ENCODE data around the gene PCDHGB5.
"Not testable (repeated sequence)": the region's sequence is repeated elsewhere in the genome, so short reads cannot be mapped to it uniquely, and the experiment has no call there.

Gene PCDHGB5

DNA sequence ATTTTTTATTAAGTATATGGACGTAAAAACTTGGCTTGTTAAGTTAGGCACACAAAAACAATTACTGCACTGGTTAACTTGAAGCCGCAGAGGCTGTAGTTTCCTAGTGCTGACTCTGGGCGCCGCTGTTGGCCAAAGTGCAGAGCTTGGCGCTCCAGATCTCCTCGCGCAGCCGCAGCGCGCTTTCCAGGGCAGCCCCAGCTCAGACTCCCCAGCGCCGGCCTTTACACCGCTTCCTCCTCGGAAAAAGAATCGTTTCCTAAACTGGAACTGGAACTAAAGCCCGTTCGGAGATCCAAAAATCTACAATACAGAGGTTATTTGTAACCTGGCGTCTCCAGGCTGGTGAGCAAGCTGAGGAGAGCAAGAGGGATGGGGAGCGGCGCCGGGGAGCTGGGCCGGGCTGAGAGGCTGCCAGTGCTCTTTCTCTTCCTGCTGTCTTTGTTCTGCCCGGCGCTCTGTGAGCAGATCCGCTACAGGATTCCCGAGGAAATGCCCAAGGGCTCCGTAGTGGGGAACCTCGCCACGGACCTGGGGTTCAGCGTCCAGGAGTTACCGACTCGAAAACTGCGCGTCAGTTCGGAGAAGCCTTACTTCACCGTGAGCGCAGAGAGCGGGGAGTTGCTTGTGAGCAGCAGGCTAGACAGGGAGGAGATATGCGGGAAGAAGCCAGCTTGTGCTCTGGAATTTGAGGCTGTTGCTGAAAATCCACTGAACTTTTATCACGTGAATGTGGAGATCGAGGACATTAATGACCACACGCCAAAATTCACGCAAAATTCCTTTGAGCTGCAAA is at the start of gene PCDHGB5:
Gene PCDHGB5 (plus strand): TSS at position 192 of the 796 bp plus-strand sequence. CDS start 181 bp downstream, at position 373.
- DNase-seq (ENCODE audit: low read depth), result not testable (repeated sequence)

DNA sequence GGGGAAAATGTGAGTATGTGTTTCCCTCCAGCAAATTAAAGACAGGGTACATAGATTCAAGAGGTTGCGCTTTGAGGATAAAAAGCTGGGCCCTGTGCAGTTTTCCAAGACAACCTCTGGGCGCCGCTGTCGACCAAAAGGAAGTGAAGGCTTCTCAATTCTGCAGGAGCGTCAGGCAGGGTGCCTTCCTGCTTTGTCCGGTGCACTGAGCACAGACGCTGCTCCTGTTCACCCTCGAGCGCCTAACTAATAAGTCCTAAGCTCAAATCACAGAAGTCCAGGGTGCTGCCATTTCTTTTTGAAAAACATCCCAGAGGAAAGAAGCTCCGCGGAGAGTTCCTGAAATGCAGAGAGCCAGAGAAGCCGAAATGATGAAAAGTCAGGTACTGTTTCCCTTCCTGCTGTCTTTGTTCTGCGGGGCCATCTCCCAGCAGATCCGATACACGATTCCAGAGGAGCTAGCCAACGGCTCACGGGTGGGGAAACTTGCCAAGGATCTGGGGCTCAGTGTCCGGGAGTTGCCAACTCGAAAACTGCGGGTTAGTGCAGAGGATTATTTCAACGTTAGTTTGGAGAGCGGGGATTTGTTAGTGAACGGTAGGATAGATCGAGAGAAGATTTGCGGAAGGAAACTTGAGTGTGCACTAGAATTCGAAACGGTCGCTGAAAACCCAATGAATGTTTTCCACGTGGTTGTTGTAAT is 47.7 kb upstream of the PCDHGB5 start, which contains the start of gene PCDHGB1:
Gene PCDHGB1 (plus strand): TSS at position 183 of the 703 bp plus-strand sequence. CDS start 162 bp downstream, at position 345.
- no peak for DNase-seq (ENCODE audit: low read depth)

DNA sequence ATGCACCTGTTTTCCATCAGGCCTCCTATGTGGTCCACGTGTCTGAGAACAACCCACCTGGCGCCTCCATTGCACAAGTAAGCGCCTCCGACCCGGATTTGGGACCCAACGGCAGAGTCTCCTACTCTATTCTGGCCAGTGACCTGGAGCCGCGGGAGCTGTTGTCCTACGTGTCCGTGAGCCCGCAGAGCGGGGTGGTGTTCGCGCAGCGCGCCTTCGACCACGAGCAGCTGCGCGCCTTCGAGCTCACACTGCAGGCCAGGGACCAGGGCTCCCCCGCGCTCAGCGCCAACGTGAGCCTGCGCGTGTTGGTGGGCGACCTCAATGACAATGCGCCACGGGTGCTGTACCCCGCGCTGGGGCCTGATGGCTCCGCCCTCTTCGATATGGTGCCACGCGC is 46.2 kb upstream of the PCDHGB5 start:
- DNase-seq (ENCODE audit: low read depth), result no peak

DNA sequence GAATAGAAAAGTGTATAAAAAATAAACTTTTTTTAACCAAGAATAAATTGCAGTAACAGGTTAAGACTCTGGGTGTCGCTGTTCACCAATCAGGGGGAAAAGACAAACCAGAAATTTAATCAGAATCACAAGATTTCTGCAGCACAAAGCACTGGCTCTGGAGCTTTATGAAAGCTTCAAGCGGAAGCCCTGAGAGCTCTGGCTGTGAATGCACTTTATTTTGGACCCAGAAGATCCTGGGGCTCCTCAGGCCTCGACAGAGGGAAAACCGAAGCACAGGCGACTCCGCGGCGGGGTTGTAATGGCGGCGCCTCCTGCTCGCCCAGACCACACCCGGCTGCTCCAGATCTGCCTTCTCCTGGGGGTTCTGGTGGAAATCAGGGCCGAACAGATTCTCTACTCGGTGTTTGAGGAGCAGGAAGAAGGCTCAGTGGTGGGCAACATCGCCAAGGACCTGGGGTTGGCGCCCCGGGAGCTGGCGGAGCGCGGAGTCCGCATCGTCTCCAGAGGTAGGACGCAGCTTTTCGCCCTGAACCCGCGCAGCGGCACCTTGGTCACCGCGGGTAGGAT is 42.8 kb upstream of the PCDHGB5 start, which contains the start of gene PCDHGA4:
Gene PCDHGA4 (plus strand): TSS at position 122 of the 570 bp plus-strand sequence. CDS start 87 bp downstream, at position 209.
- DNase-seq (ENCODE audit: low read depth), result no peak

DNA sequence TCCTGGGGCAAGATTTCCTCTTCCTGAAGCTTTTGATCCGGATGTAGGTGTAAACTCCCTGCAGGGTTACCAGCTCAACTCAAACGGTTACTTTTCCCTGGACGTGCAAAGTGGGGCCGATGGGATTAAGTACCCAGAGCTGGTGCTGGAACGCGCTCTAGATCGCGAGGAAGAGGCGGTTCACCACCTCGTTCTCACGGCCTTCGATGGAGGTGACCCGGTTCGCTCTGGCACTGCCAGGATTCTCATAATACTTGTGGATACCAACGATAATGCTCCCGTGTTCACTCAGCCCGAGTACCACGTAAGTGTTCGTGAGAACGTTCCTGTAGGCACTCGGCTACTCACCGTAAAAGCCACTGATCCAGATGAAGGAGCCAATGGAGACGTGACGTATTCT is 42.1 kb upstream of the PCDHGB5 start:
- DNase-seq (ENCODE audit: low read depth), result no peak

DNA sequence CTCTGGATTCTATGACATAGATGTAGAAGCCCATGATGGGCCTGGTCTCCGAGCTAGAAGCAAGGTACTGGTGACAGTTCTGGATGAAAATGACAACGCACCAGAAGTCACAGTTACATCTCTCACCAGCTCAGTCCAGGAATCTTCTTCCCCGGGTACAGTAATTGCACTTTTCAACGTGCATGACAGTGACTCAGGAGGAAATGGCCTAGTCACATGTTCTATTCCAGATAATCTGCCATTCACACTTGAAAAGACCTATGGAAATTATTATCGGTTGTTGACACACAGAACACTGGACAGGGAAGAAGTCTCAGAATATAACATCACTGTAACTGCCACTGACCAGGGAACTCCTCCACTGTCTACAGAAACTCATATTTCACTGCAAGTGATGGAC is 41.6 kb upstream of the PCDHGB5 start:
- DNase-seq (ENCODE audit: low read depth), result no peak

DNA sequence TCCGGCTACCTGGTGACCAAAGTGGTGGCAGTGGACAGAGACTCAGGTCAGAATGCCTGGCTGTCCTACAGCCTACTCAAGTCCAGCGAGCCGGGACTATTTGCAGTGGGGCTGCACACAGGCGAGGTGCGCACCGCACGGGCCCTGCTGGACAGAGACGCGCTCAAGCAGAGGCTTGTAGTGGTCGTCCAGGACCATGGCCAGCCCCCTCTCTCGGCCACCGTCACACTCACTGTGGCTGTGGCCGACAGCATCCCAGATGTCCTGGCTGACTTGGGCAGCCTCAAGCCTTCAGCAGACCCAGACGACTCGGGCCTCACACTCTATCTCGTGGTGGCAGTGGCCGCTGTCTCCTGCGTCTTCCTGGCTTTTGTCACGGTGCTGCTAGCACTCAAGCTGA is 40.8 kb upstream of the PCDHGB5 start:
- DNase-seq (ENCODE audit: low read depth), result no peak

DNA sequence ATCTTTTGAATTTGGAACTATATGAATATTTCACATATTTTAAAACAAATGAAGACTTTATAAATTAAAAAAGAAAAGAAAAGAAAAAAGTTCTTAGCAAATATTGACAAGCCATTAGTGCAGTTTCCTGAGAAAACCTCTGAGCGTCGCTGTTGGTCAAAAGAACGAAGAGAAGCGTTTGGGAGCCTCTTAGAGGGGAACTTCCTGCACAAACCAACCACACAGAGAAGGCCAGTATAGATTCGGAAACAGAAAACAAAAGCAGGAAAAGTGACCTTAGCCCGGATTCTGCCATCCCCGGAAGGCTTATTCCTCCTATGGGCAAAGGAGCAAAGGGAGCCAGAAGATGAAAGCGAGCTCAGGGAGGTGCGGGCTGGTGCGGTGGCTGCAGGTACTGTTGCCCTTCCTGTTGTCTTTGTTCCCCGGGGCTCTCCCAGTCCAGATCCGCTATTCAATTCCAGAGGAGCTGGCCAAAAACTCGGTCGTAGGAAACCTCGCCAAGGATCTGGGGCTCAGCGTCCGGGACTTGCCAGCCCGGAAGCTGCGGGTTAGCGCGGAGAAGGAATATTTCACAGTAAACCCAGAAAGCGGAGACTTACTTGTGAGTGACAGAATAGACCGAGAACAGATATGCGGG is 37.8 kb upstream of the PCDHGB5 start, which contains the start of gene PCDHGB2:
Gene PCDHGB2 (plus strand): TSS at position 205 of the 637 bp plus-strand sequence. CDS start 142 bp downstream, at position 347.
- DNase-seq (ENCODE audit: low read depth), result no peak

DNA sequence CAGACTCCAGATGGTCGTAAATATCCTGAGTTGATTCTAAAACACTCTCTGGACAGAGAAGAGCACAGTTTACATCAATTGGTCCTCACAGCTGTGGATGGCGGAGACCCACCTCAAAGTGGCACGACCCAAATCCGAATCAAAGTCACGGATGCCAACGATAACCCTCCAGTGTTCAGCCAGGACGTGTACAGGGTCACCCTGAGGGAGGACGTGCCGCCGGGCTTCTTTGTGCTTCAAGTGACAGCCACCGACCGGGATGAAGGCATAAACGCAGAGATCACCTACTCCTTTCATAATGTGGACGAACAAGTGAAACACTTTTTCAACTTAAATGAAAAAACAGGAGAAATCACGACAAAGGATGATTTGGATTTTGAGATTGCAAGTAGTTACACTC is 37.1 kb upstream of the PCDHGB5 start:
- no peak for DNase-seq (ENCODE audit: low read depth)

DNA sequence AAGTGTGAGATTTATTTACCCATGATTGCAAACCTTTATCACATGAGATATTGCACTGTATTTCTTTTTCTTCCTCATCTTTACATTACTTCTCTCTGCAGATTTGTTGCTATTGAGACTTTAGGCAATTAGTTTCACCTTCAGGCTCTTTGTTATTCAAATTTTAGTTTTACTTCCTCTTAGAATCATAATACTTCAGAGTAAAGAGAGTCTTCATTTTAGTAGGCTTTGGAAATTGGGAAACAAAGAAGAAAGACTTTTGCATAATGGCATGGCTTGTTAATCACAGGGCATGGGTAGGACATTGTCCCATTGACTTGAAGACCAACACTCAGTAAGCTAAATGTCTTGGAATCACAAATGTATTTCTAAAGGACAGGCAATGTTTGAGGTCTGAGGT is 35.0 kb upstream of the PCDHGB5 start:
- no peak for DNase-seq (ENCODE audit: low read depth)

DNA sequence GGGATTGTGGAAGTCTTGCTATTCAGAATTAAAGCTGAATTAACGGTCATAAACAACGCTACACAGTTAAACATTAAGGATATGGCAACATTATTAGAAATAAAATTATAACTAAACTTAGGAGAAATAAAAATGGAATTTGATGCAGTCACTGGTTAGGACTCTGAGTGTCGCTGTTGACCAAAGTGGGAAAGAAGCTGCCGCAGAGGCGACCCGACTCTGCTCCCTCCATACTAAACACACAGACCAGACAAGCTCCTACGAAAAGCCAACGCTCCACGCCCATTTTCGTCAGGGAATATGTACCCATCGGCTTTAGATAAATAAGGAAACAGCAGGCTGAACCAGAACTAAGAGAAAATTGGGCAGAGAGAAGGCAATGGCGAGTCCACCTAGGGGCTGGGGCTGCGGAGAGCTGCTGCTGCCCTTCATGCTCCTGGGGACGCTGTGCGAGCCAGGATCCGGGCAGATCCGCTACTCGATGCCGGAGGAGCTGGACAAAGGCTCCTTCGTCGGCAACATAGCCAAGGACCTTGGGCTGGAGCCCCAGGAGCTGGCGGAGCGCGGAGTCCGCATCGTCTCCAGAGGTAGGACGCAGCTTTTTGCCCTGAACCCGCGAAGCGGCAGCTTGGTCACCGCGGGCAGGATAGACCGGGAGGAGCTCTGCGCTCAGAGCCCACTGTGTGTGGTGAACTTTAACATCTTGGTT is 33.6 kb upstream of the PCDHGB5 start, which contains the start of gene PCDHGA5:
Gene PCDHGA5 (plus strand): TSS at position 211 of the 709 bp plus-strand sequence. CDS start 169 bp downstream, at position 380.
- no peak for DNase-seq (ENCODE audit: low read depth)

DNA sequence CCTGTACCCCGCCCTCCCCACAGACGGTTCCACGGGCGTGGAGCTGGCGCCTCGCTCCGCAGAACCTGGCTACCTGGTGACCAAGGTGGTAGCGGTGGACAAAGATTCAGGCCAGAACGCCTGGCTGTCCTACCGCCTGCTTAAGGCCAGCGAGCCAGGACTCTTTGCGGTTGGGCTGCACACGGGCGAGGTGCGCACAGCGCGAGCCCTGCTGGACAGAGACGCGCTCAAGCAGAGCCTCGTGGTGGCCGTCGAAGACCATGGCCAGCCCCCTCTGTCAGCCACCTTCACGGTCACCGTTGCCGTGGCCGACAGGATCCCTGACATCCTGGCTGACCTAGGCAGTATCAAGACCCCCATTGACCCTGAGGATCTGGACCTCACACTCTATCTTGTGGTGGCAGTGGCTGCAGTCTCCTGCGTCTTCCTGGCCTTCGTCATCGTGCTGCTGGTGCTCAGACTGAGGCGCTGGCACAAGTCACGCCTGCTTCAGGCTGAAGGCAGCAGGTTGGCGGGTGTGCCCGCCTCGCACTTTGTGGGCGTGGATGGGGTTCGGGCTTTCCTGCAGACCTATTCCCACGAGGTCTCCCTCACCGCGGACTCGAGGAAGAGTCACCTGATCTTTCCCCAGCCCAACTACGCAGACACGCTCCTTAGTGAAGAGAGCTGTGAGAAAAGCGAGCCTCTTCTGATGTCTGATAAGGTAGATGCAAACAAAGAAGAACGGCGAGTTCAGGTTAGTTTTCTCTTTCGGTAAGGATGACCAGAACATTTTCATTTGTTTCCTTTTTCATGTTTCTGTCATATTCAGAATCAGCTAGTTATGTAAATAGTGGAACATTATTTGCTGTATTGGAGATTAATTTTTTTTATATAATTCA is 31.5 kb upstream of the PCDHGB5 start:
- DNase-seq (ENCODE audit: low read depth), result no peak

DNA sequence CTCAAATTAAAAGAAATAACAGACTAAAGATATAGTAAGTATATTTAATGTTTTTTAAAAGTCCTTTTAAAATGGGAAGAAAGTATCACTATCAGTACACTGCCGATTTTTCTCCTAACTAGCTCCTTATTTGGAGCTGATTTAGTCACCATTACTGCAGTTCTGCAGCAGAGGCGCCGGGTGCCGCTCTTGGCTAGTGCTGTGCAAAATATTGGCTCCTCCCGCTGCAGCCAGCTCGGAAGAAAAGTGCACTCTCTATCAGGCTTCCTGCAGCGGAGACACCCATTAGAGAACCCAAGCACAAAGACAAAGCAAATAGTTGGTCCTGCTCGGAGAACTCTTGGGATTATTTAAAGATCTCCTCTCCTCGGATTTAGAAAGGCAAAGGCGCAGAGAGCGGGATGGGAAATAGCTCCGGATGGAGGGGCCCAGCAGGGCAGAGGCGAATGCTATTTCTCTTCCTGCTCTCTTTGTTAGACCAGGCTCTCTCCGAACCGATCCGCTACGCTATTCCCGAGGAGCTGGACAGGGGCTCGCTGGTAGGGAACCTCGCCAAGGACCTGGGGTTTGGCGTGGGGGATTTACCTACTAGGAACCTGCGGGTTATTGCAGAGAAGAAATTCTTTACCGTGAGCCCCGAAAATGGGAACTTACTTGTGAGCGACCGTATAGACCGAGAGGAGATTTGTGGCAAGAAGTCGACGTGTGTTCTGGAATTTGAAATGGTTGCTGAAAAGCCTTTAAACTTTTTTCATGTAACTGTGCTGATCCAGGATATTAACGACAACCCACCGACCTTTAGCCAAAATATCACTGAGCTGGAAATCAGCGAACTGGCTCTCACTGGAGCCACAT is 27.5 kb upstream of the PCDHGB5 start, which contains the start of gene PCDHGB3:
Gene PCDHGB3 (plus strand): TSS at position 249 of the 855 bp plus-strand sequence. CDS start 153 bp downstream, at position 402.
- DNase-seq (ENCODE audit: low read depth), result no peak

DNA sequence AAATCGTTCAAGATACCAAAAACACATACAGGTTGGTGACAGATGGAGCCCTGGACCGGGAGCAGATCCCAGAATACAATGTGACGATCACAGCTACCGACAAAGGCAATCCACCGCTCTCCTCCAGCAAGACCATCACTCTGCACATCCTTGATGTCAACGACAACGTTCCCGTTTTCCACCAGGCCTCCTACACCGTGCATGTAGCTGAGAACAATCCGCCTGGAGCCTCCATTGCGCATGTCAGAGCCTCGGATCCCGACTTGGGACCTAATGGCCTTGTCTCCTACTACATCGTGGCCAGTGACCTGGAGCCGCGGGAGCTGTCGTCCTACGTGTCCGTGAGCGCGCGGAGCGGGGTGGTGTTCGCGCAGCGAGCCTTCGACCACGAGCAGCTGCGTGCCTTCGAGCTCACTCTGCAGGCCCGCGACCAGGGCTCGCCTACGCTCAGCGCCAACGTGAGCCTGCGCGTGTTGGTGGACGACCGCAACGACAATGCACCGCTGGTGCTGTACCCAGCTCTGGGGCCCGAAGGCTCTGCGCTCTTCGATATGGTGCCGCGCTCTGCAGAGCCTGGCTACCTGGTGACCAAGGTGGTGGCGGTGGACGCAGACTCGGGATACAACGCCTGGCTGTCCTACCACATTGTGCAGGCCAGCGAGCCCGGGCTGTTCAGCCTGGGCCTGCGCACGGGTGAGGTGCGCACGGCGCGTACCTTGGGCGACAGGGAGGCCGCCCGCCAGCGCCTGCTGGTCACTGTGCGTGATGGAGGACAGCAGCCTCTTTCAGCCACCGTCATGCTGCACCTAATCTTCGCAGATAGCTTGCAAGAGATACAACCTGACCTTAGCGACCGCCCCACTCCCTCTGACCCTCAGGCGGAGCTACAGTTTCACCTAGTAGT is 25.9 kb upstream of the PCDHGB5 start:
- DNase-seq (ENCODE audit: low read depth), result no peak

DNA sequence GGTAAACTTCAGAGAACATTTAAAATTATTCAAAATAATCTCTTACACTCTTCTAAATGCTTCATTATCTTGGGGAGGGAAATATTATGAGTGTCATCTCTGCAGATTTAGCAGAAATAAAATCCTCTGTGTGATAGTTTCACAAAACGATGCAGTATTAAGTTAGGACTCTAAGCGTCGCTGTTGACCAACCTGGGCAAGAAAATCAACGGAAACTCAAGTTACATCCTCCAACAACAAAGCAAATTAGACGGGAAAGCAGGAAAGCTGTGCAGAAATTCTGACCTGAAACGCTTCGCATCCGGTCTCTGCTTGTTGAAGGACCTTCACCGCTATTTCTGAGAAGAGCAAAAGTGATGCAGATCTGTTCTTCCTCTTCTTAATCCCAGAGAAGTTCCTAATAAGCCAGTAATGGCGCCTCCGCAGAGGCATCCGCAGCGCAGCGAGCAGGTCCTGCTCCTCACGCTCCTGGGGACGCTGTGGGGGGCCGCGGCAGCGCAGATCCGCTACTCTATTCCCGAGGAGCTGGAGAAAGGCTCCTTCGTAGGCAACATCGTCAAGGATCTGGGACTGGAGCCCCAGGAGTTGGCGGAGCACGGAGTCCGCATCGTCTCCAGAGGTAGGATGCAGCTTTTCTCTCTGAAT is 24.0 kb upstream of the PCDHGB5 start, which contains the start of gene PCDHGA6:
Gene PCDHGA6 (plus strand): TSS at position 219 of the 645 bp plus-strand sequence. CDS start 193 bp downstream, at position 412.
- DNase-seq (ENCODE audit: low read depth), result no peak

DNA sequence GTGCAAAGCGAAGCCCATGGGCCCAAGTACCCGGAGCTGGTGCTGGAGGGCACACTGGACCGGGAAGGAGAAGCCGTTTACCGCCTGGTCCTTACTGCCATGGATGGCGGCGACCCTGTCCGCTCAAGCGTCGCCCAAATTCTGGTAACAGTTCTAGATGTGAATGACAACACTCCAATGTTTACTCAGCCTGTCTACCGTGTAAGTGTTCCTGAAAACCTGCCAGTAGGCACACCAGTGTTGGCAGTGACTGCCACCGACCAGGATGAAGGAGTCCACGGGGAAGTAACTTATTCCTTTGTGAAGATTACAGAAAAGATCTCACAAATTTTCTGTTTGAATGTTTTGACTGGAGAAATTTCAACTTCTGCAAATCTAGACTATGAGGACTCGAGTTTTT is 23.1 kb upstream of the PCDHGB5 start:
- no peak for DNase-seq (ENCODE audit: low read depth)

DNA sequence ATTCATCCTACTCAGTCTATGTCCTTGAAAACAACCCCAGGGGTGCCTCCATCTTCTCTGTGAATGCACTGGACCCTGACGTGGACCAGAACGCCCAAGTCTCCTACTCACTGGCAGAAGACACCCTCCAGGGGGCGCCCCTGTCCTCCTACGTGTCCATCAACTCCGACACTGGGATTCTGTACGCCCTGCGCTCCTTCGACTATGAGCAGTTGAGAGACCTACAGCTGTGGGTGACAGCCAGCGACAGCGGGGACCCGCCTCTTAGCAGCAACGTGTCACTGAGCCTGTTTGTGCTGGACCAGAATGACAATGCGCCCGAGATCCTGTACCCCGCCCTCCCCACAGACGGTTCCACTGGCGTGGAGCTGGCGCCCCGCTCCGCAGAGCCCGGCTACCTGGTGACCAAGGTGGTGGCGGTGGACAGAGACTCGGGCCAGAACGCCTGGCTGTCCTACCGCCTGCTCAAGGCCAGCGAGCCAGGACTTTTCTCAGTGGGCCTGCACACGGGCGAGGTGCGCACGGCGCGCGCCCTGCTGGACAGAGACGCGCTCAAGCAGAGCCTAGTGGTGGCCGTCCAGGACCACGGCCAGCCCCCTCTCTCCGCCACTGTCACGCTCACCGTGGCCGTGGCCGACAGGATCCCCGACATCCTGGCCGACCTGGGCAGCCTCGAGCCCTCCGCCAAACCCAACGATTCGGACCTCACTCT is 22.1 kb upstream of the PCDHGB5 start:
- not testable (repeated sequence) for DNase-seq (ENCODE audit: low read depth)
